ENCODE data around the gene OR13A1.
"Not testable (repeated sequence)": the region's sequence is repeated elsewhere in the genome, so short reads cannot be mapped to it uniquely, and the experiment has no call there.

OR13A1 gene

GRCh38 chr10:45315508-45315907, at the start of gene OR13A1:
OR13A1 (minus strand) TSS chr10:45315608; CDS start chr10:45304422, 11,186 bp downstream.
- in situ Hi-C loops (cut with HindIII; ENCODE audit: low sequenced_read_pairs): no loop called here
- no peak for TF ChIP-seq CTCF (IDR thresholded peaks at IDR 0.05; ENCODE audit: low read depth, low read length, missing control alignments)

GRCh38 chr10:45361983-45362799, 46.8 kb upstream of the OR13A1 start:
- H3K4me3 ChIP-seq (ENCODE audit: low read depth, low read length); in situ Hi-C loops (cut with HindIII; ENCODE audit: low sequenced_read_pairs); DNase-seq (ENCODE audit: low read depth): not testable (repeated sequence)

More at GRCh38 chr10:45315508-45315907, at the start of gene OR13A1:
- no peak for DNase-seq (ENCODE audit: low read depth)
- no peak within 1 kb of the TSS for H3K4me3 ChIP-seq (ENCODE audit: low read depth, low read length)

GRCh38 chr10:45358961-45359360, 43.6 kb upstream of the OR13A1 start:
- DNase-seq (ENCODE audit: low read depth); in situ Hi-C loops (cut with HindIII; ENCODE audit: low sequenced_read_pairs); H3K4me3 ChIP-seq (ENCODE audit: low read depth, low read length): not testable (repeated sequence)

GRCh38 chr10:45355494-45355893, 40.1 kb upstream of the OR13A1 start:
- TF ChIP-seq CTCF (IDR thresholded peaks at IDR 0.05; ENCODE audit: low read depth, low read length, missing control alignments): no peak
- no peak overlapping the region for H3K4me3 ChIP-seq (ENCODE audit: low read depth, low read length)
- in situ Hi-C loops (cut with HindIII; ENCODE audit: low sequenced_read_pairs): no loop called here
- DNase-seq (ENCODE audit: low read depth): no peak

GRCh38 chr10:45354261-45354660, 38.9 kb upstream of the OR13A1 start:
- no peak for DNase-seq (ENCODE audit: low read depth)
- H3K4me3 ChIP-seq (ENCODE audit: low read depth, low read length): no peak overlapping the region
- in situ Hi-C loops (cut with HindIII; ENCODE audit: low sequenced_read_pairs): no loop called here
- no peak for TF ChIP-seq CTCF (IDR thresholded peaks at IDR 0.05; ENCODE audit: low read depth, low read length, missing control alignments)

GRCh38 chr10:45353186-45353585, 37.8 kb upstream of the OR13A1 start:
- no peak for TF ChIP-seq CTCF (IDR thresholded peaks at IDR 0.05; ENCODE audit: low read depth, low read length, missing control alignments)
- no peak overlapping the region for H3K4me3 ChIP-seq (ENCODE audit: low read depth, low read length)
- in situ Hi-C loops (cut with HindIII; ENCODE audit: low sequenced_read_pairs): no loop called here

GRCh38 chr10:45348196-45348765, 32.9 kb upstream of the OR13A1 start:
- DNase-seq (ENCODE audit: low read depth); H3K4me3 ChIP-seq (ENCODE audit: low read depth, low read length); in situ Hi-C loops (cut with HindIII; ENCODE audit: low sequenced_read_pairs): not testable (repeated sequence)

More at GRCh38 chr10:45353186-45353585, 37.8 kb upstream of the OR13A1 start:
- no peak for DNase-seq (ENCODE audit: low read depth)

- H3K4me3 ChIP-seq (ENCODE audit: low read depth, low read length); in situ Hi-C loops (cut with HindIII; ENCODE audit: low sequenced_read_pairs); DNase-seq (ENCODE audit: low read depth): not testable (repeated sequence)
These were observed 32.1 kb upstream of the OR13A1 start for GRCh38 chr10:45347464-45347863.

- DNase-seq (ENCODE audit: low read depth); in situ Hi-C loops (cut with HindIII; ENCODE audit: low sequenced_read_pairs); H3K4me3 ChIP-seq (ENCODE audit: low read depth, low read length): not testable (repeated sequence)
These were observed 31.4 kb upstream of the OR13A1 start for GRCh38 chr10:45346652-45347335.

- H3K4me3 ChIP-seq (ENCODE audit: low read depth, low read length); in situ Hi-C loops (cut with HindIII; ENCODE audit: low sequenced_read_pairs); DNase-seq (ENCODE audit: low read depth): not testable (repeated sequence)
These were observed 25.0 kb upstream of the OR13A1 start for GRCh38 chr10:45340420-45340819.

Data from astrocyte of the cerebellum (primary cell).